SH-SY5Y (cell line): ENCODE results near the gene SDR42E2.

Source experiments
- GATA2 ChIP-seq: IDR thresholded peaks from 2 replicates; pipeline ENCODE4 v1.6.1; 2011; ENCODE audit warnings: mild to moderate bottlenecking, low read depth, low read length
- GATA3 ChIP-seq: IDR thresholded peaks from 2 replicates; pipeline ENCODE4 v1.6.1; 2011; ENCODE audit warnings: low read depth, mild to moderate bottlenecking, low read length, moderate library complexity

DNA sequence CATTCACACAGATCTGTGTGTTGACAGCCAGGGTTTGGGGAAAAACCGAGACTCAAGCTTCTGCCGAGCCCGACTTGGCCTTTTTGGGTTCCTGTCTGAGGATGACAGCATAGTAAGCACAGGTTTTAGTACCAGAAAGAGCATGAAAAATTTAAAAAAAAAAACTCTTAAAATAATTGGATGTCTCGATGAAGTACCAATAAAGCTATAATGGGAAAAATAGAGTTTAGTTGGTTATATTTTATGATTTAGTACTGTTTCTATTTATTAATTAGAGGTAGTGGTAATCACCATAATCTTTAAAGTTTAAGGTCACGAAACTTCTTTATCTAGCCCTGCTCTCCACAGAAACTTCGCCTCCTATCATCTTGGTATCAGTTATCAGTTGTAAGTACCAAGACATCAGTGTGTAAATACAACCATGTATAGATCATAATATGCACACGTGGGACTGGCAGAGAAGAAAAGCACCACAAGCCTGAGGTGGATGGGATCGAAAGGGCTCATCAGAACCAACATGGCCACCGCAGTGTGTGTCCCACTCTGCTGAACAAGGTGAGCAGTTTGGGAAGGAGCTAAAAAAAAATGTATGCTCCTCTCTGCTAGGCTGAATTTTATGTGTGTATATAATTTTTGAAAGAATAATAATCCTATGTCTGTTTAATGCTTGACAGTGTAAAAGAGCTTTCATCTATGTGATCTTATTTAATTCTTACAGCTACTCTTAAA, 29.4 kb downstream of the SDR42E2 start:
- TF ChIP-seq GATA3 (no peak), GATA2 (no peak)
